KBM-7 (cell line): ENCODE measurements around the gene NUP54.

Source experiments
- DNase-seq: peaks from one replicate; pipeline ENCODE4 v3.0.0-alpha.2; 2015
- in situ Hi-C: fragments of 300-500 bp; cut with MboI; formaldehyde crosslinking; loops from 2 replicates; pipeline ENCODE4 v1.14.3; 2020; ENCODE audit warnings: low sequenced_read_pairs, low pct_unique_long_range_greater_than_20kb, mixed read lengths

Gene NUP54

DNA sequence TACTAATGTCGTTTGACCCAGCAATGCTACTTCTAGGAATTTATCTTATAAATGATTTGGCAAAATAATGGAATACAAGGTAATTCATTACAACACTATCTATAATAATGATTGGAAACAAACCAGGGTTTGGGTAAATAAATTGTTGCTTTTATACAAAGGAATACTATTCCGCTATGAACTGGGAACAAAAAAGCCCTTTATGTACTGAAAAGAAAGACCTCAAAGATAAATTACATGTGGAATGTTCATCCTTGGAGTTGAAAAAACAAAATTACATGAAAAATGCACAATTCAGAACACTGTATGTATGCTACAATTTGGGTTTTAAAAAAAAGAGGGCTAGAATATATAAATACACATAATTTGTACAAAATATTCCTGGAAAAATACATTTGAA, 5.2 kb upstream of the NUP54 start:
- in situ Hi-C loops: no loop called here
- no peak for DNase-seq

DNA sequence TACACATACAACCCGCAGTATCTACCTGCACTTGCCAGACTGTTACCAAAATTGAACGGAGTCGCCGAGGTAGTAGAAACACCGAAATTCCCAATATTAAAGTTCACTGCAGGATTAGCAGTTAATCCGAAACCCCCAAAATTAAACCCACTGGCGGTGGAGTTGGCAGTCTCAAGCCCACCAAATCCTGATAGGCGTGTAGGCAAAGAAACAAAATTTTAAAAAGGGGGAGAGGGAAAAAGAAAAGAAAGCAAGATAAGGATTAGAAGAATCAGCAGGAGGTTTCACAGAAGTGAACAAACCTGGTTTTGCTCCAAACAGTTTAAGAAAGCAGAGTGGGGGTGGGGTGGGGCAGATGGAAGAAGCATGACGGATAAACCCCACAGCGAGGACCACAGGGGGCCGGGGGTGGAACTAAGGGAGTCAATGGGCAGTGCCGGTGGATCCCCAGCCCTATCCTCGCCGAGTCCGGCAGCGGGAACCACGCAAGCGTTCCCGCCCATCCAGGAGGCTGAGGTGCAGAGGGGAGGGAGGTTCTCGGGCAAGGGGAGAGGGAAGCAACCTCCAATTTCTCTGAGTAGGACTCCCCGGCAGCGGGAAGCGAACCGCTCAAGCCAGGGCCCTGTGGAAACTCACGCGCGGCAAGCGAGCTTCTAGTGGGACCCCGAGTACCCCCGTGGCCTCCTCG, 599 bp downstream of the NUP54 start:
- in situ Hi-C loops: no loop called here
- DNase-seq: peak; percentile 88

DNA sequence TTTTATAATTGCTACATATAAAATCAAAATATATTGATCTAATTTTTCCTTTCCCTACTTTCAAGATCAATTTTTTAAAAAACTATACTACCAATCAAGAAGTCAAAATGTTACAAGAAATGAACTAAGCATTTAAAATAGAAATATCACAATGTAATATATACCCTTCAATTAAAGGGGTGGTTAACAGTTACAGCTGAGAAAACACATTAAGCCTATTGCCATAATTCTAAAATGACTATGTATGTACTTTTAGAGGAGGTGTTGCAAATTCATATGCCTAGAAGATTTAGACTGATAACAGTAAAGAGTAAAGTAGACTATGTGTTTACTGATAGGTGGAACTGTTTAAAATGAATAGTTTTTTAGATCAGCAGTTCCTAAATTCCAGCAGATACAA, 3.7 kb downstream of the NUP54 start:
- in situ Hi-C loops: no loop called here
- no peak for DNase-seq

DNA sequence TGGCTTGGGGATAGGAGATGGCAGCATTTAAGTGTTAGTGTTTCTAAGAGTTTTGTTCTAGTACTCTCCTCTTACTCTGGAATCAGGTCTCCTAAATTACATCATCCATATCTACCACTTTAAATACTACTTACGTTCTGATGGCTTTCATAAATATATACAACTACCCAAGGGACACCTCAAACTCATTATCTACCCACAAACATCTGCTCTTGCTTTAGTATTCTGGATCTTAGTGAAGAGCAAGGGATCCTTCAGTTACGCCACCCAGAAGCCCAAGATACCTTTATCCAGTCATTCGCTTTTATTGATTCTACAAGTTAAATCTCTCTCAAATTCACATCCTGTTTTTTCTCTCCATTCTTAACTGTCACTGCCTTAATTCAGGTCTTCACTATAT, 7.0 kb downstream of the NUP54 start:
- in situ Hi-C loops: no loop called here
- DNase-seq: no peak

DNA sequence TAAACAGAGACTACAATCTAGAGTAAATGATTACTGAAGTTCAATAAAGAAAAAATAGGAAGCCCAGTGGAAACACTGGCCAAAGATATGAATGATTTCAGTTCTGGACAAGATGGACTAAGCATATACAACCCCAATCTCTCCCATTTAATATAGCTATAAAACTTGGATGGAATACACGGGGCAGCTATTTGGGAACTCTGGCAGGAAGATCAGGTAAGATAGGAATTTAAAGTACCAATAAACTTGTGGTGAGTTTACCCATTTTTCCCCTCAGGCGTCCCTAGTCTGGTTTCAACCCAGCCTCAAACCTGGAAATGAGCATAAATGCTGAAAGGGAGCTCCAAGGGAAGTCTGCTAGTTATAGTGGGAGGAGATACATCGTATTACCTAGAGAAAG, 20.4 kb downstream of the NUP54 start:
- DNase-seq: no peak
- in situ Hi-C loops: no loop called here

DNA sequence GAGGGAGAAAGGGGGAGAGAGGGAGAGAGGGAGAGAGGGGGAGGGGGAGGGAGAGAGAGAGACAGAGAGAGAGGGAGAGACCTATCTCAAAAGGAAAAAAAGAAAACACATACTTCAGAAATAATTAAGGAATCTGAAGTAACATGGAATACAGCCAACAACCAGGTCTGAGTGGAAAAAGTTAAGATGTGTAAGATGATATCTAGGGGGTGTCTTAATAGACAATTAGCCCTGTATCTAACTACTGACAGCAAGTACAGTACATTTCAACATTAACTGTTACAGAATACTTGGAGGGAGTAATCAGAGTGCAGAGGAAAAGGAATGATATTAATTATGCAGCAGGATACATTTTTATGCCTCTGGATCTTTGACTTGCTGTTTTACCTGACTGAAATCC, 22.4 kb downstream of the NUP54 start:
- in situ Hi-C loops: no loop called here
- DNase-seq: no peak

DNA sequence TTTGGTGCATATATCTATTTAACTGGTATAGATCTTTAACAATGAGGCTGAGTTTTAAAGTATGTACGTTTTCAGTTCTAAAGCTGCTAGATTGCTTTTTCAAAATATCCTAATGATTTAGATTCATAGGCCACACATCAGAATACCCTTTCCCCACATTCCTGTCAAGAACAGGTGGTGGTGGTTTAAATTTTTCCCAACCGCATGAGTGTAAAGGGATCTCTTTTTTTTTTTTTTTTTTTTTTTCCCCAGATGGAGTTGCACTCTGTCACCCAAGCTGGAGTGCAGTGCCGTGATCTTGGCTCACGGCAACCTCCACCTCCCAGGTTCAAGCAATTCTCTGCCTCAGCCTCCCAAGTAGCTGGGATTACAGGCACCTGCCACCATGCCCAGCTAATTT, 28.0 kb downstream of the NUP54 start:
- no peak for DNase-seq
- in situ Hi-C loops: no loop called here

DNA sequence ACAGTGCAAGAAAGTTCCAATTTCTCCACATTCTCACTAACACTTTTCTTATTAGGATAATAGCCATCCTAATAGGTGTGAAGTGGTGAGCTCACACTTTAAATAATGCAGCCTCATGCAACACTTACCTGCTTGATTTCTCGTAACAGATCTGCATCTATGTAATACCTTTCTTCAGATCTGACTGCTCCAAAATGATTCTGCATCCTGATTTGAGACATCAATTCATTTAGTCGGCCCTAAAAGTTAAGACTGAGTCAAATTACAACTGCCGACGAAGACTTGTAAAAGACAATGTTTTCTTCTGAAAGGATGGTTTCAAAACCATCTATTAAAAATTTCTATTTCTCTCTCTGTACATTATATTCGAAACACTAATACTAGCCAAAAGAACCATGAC, 30.7 kb downstream of the NUP54 start:
- DNase-seq: no peak
- in situ Hi-C loops: no loop called here

DNA sequence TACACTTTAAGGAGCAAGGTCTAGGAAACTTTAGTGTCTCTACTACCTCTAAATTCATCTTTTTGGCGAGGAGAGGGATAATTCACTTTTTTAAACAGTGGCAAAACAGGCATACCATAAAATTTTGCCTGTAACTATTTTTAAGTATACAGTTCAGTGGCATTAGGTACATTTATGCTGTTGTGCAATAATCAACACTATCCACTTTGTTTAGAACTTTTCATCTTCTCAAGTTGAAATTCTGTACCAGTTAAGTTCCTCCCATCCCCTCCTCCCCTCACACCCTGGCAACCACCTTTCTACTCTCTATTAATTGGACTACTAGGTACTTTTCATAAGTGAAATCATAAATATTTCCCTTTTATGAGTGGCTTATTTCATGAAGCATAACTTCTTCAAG, 31.4 kb downstream of the NUP54 start:
- DNase-seq: no peak
- in situ Hi-C loops: no loop called here

DNA sequence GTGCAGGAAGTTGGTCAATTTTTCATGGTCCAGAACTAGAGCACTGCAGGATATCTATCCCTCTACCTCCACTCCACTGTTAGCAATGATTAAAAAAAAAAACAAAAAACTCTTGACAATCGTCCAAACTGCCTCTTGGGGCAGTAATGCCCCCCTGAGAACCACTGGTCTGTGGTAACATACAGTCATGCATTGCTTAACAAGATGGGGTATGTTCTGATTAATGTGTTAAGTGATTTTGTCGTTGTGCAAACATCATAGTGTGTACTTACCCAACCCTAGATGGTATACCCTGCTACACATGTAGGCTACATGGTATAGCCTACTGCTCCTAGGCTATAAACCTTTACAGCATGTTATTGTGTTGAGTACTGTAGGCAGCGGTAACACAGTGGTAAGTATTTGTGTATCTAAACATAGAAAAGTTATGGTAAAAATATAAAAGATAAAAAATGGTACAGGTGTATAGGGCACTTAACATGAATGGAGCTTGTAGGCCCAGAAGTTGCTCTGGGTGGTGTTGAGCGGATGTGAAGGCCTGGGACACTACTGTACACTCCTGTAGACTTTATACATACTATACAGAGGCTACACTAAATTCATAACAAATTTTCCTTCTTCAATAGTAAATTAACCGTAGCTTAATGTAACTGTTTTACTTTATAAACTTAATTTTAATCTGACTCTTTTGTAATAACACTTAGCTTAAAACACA, 39.6 kb downstream of the NUP54 start:
- in situ Hi-C loops: no loop called here
- peak; percentile 25 for DNase-seq

DNA sequence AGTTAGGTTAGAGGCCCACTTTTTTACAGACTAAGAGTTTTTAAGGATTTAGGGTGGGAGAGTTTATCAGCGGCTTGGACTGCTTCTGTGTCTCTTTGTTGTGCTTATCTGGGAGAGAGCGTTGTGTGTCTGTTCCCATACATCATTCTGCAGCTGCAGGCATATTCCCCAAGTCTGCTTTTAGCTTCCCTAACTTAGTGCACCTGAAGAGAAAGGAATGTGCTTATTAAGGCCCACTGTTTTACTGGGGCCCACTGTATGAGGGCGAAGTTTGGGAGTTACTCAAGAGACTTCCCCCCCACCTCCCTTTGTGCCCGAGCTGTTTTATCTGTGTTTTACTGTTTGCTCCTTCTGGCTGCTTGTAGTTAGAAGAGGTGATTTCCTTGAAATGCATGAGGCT, 41.8 kb downstream of the NUP54 start:
- DNase-seq: no peak
- in situ Hi-C loops: no loop called here

DNA sequence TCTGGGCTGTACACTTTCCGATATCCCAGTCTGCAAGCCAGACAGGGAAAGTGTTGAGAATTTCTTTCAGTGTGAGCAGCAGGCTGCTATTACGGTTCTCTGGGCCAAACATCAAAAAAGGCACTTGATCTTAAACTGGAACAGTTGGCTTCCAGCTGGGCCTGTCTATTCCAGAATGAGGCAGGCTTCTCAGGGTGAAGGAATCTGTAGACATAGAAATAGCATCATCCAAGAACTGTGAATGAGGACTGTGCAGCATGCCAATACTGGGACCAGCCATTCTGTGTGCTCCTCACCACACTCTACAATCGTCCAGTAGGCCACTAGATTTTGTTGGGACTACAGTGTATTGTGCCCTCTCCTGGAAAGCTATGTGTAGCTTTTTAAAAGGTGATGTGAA, 42.5 kb downstream of the NUP54 start:
- in situ Hi-C loops: no loop called here
- DNase-seq: no peak

DNA sequence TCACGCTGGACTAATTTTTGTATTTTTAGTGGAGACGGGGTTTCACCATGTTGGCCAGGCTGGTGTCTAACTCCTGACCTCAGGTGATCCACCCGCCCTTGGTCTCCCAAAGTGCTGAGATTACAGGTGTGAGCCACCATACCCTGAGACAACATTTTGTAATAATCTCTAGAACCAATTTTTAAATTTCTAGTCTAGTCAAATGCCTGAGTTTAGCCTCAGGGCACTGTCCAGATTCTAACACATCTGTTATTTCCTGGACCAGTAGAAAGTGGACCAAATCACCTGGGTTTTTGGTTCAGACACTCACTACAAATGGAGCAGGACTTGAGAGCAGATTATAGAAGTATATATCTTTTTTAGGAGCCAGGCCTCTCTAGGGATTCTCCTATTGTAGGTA, 52.1 kb downstream of the NUP54 start:
- in situ Hi-C loops: no loop called here
- DNase-seq: no peak

DNA sequence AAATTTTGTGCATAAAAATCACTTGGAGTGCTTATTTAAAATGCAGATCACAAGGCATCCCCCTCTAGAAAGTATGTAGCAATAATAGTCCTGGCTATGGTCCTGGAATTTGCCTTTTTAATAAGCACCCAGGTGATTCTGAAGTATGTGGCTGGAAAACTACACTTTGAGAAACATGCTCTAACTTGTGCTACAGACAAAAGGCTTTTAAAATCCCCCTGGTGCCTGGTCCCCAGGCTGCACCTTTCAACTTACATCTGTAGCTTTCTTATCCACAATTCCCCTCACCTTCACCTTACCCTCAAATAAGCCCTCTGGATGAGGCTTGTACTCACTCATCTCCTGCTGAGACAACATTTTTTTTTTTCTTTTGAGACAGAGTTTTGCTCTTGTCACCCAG, 52.6 kb downstream of the NUP54 start:
- in situ Hi-C loops: no loop called here
- DNase-seq: no peak

DNA sequence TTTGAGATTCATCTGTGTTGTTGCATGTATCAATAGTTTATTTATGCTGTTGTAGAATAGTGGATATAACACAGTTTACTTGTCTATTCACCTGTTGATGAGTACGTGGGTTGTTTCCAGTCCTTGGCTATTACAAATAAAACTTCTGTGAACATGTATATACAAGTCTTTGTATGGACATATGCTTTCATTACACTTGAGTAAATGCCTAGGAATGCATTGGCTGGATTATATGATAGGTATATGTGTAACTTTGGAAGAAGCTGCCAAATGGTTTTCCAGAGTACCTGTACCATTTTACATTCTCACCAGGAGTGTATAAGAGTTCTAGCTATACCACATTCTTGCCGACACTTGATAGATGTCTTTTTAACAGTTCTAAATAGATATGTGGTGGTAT, 57.1 kb downstream of the NUP54 start:
- in situ Hi-C loops: no loop called here
- DNase-seq: no peak

DNA sequence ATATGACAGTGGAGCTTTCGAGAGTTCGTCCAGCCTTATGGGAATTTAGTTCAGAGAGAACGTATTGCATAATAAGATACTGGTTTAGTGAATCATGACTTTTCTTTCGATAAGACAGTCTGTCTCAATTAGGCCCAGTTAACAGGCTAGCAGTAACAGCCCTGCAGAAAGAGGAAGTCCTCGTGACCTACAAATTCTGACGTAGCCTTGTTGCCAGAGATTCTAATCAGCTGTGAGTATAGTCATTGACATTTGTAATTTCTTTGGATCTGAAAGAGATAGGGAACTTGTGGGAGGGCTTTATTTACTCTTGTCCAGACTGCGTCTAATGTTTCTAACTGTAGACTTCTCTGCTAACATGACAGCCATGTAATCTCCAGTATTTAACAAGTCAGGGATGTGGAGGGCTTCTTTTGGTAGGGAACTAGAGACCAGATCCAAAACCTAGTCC, 57.9 kb downstream of the NUP54 start:
- peak; percentile 89 for DNase-seq
- in situ Hi-C loops: no loop called here

DNA sequence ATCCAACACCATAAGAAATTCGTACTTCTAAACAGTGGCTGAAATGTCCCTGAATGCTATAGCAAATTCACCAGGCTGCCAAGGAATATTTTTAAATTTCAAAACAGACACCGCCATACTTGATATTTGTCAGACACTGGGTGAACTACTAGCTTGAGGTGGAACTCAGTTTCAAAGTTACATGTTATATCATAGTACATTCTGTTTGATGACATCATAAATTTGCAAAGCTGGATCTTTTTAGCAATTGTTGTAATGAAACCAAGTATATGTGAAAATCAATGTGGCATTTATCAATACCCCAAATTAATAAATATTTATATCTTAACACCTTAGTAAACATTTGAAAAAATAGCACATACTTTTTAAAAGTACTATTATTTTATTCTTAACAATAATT, 59.5 kb downstream of the NUP54 start:
- in situ Hi-C loops: no loop called here

DNA sequence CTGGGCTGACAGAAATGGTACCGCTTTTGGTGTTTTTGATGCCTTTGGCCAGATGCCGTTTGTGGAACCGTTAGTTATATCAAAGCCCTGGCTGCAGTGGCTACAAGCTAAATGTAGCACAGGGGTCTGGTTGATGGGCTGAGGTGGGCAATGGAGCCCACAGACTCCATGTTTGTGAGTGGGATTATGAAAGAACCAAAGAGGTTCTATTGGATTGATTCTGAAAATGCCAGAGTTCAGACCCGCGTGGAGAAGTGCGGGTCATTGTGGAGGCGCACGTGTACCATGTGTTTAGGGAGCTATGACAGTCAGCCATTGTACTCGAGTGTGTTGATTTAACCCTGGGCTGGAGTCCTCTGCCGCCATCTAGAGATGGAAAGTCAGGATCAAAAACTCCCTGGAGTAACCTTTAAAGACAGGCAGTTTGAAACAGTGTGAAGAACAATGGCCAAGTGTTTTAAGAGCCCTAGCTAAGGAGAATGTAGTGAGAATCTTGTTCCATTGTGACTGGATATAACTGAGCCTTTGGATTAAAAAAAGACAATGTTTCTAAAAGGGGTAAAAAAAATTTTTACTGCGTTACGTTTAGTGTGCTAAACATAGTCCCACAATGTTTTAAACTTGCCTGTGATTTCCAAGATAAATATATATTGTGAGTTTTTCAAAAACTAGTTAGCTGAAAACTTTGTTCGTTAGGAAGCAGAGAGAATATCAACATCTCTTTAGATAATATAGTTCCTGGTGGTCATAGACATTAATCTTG, 61.0 kb downstream of the NUP54 start:
- in situ Hi-C loops: no loop called here
- DNase-seq: peak; percentile 84

More for the DNA sequence above, 59.5 kb downstream of the NUP54 start:
- no peak for DNase-seq

DNA sequence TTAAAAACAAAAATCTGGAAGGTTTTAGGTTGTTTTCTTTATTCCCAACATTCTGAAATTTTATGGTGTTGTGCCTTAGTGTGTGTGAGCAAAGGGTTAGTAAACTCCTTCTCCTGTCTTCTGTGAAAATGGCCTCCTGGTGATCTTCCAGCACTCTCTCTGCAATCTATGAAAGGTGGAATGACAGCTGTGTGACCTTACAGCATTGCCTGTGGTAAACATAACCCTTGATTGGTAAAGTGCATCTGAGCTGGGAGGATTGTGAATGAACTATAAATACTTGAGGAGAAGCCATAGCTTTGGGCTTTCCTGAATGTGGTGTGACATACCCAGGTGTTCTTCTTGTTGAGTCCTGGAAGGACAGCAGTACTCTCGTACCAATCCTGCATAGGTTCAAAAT, 63.7 kb downstream of the NUP54 start:
- in situ Hi-C loops: no loop called here
- no peak for DNase-seq

DNA sequence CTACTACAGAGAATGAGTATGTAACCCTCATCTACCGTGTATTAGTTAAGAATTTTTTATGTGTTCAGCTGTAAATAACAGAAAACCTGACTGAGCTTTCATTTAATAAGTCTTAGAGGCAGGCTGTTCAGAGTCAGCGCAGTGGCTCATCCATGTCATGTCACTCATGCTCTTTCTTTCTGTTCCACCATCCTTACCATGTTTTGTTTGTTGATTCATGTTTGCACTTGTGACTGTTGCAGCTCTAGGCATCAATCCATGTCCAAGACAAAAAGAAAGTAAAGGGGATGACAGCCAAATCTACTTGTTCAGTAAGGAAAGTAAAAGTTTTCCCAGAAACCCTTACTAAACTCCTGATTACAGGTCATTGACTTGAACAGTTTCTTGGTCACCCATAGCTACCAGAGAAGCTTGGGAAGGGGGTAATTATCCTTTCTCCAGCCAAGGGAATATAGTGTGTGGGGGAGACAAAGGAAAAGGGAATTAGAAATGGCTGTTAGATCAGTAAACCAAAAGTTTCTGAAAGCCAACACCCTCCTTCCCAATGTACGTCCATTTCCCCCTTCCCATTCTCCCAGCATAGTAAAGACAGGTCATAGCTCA, 64.7 kb downstream of the NUP54 start:
- in situ Hi-C loops: no loop called here

More for the DNA sequence above, 64.7 kb downstream of the NUP54 start:
- DNase-seq: no peak
